HG02943 (cell line): ENCODE data around the gene NF1.
"Not testable (repeated sequence)": the region's sequence is repeated elsewhere in the genome, so short reads cannot be mapped to it uniquely, and the experiment has no call there.

Experiments used
- ATAC-seq: cut with Tn5 transposase; IDR thresholded peaks from one replicate; pipeline ENCODE4 v1.9.1; 2021; ENCODE audit warnings: mild to moderate bottlenecking, low read depth, moderate library complexity; ENCODE audit not compliant: unreplicated experiment

The NF1 gene

GRCh38 chr17:31251105-31251969 lies 156.6 kb downstream of the NF1 start:
- no peak for ATAC-seq

GRCh38 chr17:31251970-31252328 lies 157.2 kb downstream of the NF1 start:
- no peak for ATAC-seq

- no peak for ATAC-seq
Measured at GRCh38 chr17:31252741-31253140, 158.0 kb downstream of the NF1 start.

GRCh38 chr17:31254654-31255053 lies 159.9 kb downstream of the NF1 start:
- no peak for ATAC-seq

- ATAC-seq = no peak
Measured at GRCh38 chr17:31256936-31257335, 162.2 kb downstream of the NF1 start.

GRCh38 chr17:31260151-31260550 lies 165.4 kb downstream of the NF1 start:
- ATAC-seq = no peak

GRCh38 chr17:31261601-31262000 lies 166.8 kb downstream of the NF1 start:
- ATAC-seq = no peak

- not testable (repeated sequence) for ATAC-seq
Measured at GRCh38 chr17:31262923-31263322, 168.1 kb downstream of the NF1 start.

GRCh38 chr17:31266042-31266441 lies 171.3 kb downstream of the NF1 start:
- ATAC-seq = no peak

GRCh38 chr17:31269036-31269577 lies 174.3 kb downstream of the NF1 start:
- no peak for ATAC-seq

- no peak for ATAC-seq
Measured at GRCh38 chr17:31269578-31269983, 174.8 kb downstream of the NF1 start.

GRCh38 chr17:31272236-31272635 lies 177.5 kb downstream of the NF1 start:
- no peak for ATAC-seq

- no peak for ATAC-seq
Measured at GRCh38 chr17:31272803-31273202, 178.0 kb downstream of the NF1 start.

- ATAC-seq = no peak
Measured at GRCh38 chr17:31273516-31273915, 178.7 kb downstream of the NF1 start.

GRCh38 chr17:31274252-31274651 lies 179.5 kb downstream of the NF1 start:
- ATAC-seq = no peak

- no peak for ATAC-seq
Measured at GRCh38 chr17:31275116-31275515, 180.3 kb downstream of the NF1 start.

- no peak for ATAC-seq
Measured at GRCh38 chr17:31279401-31279800, 184.6 kb downstream of the NF1 start.

- ATAC-seq = no peak
Measured at GRCh38 chr17:31281061-31281460, 186.3 kb downstream of the NF1 start.

- no peak for ATAC-seq
Measured at GRCh38 chr17:31283841-31284240, 189.1 kb downstream of the NF1 start.

- no peak for ATAC-seq
Measured at GRCh38 chr17:31286587-31286986, 191.8 kb downstream of the NF1 start.

- ATAC-seq = not testable (repeated sequence)
Measured at GRCh38 chr17:31287932-31288331, 193.2 kb downstream of the NF1 start.

- no peak for ATAC-seq
Measured at GRCh38 chr17:31289790-31290189, 195.0 kb downstream of the NF1 start.
